ENCODE data around the gene SFXN3.

SFXN3 gene

DNA sequence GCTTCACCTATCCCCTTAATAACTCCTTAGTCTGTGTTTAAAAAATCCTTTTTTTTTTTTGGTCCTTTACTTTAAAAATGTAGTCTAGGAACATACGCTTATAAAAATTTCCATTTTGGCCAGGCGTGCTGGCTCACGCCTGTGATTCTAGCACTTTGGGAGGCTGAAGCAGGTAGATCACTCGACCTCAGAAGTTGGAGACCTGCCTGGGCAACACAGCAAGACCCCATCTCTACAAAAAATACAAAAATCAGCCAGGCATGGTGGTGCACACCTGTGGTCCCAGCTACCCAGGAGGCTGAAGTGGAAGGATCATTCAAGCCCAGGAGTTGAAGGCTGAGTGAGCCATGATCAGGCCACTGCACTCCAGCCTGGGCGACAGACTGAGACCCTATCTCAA is 45.6 kb downstream of the SFXN3 start:
- Histone ChIP-seq H2BK15ac (ENCODE audit: low read length) (no peak overlapping the region), H3K27ac (replicated peaks; ENCODE audit: low read length) (no peak overlapping the region), H2BK5ac (ENCODE audit: low read length) (no peak overlapping the region), H3K23ac (ENCODE audit: low read depth, low read length, poor library complexity) (no peak overlapping the region), H3K27me3 (ENCODE audit: control insufficient read depth in 3 of 3, insufficient read depth in 3 of 3, low read depth in 1 of 3, low read length in 3 of 3) (peaks cover 0 to 80% (median 50%) of the 10 kb centered on the region in 3 experiments), H3K4me2 (ENCODE audit: insufficient read depth, low read length, poor library complexity, severe bottlenecking) (no peak overlapping the region), H4K8ac (ENCODE audit: low read depth, low read length) (no peak overlapping the region), H3K4ac (ENCODE audit: low read length) (no peak overlapping the region), H3K9ac (ENCODE audit: low read depth, low read length, poor library complexity) (no peak overlapping the region), H4K91ac (ENCODE audit: low read depth, low read length, poor library complexity) (no peak overlapping the region), H3K4me1 (ENCODE audit: control insufficient read depth in 2 of 2, insufficient read depth in 1 of 2, low read depth in 1 of 2, low read length in 2 of 2) (peaks cover 0 to 6% of the 10 kb centered on the region in 2 donors), H3K18ac (ENCODE audit: low read length) (no peak overlapping the region), H2AFZ (ENCODE audit: low read length) (no peak overlapping the region), H3K79me1 (ENCODE audit: low read depth, low read length) (no peaks in the 10 kb centered on the region), H3K4me3 (ENCODE audit: low read length in 2 of 2) (no peak overlapping the region), H2AK5ac (ENCODE audit: low read depth, low read length) (no peak overlapping the region), H2BK120ac (ENCODE audit: low read depth, low read length) (no peak overlapping the region), H3K36me3 (replicated peaks in 1 of 2; ENCODE audit: control insufficient read depth in 2 of 2, insufficient read depth in 2 of 2, low read length in 2 of 2) (no peaks in the 10 kb centered on the region), H2BK12ac (ENCODE audit: low read length) (no peak overlapping the region), H3K14ac (ENCODE audit: low read length) (no peak overlapping the region), H3K9me3 (replicated peaks in 1 of 2; ENCODE audit: control insufficient read depth in 2 of 2, insufficient read depth in 1 of 2, low read depth in 1 of 2, low read length in 2 of 2) (peaks cover 0 to 3% of the 10 kb centered on the region in 2 donors)
- WGBS, 2 donors (ENCODE audit: extremely low coverage in 2 of 2, insufficient read length in 2 of 2, insufficient replicate concordance in 1 of 2) = no CpG with 5 or more reads among the region's 5 CpGs
- no peak for DNase-seq (ENCODE audit: low spot score)

DNA sequence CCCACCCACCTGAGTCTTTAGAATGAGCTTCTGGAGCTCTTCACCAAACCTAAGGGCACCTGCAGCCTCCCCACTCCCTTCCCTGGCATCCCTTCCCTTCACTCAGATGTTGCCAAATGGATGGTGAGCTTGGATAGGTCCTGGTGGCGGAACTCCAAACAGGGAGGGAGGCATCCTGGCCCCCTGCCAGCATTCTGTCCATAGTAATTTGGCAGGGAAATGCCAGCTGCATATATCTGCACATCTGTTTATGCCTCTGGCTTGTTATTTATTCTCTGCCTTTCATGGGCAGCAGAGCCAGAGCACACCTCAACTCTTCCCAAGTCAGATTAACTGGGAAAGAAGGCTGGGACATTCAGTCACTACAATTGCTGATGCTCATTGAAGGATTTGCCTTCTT is 48.8 kb downstream of the SFXN3 start:
- no peak overlapping the region for H3K23ac ChIP-seq (ENCODE audit: low read depth, low read length, poor library complexity)
- no peak overlapping the region for H2BK5ac ChIP-seq (ENCODE audit: low read length)
- H3K36me3 ChIP-seq (replicated peaks in 1 of 2; ENCODE audit: control insufficient read depth in 2 of 2, insufficient read depth in 2 of 2, low read length in 2 of 2) = no peaks in the 10 kb centered on the region
- H3K4me1 ChIP-seq (ENCODE audit: control insufficient read depth in 2 of 2, insufficient read depth in 1 of 2, low read depth in 1 of 2, low read length in 2 of 2) = no peaks in the 10 kb centered on the region
- no peaks in the 10 kb centered on the region for H3K9me3 ChIP-seq (replicated peaks in 1 of 2; ENCODE audit: control insufficient read depth in 2 of 2, insufficient read depth in 1 of 2, low read depth in 1 of 2, low read length in 2 of 2)
- H2BK12ac ChIP-seq (ENCODE audit: low read length) = no peak overlapping the region
- no peak overlapping the region for H2BK15ac ChIP-seq (ENCODE audit: low read length)
- H3K4me3 ChIP-seq (ENCODE audit: low read length in 2 of 2) = no peak overlapping the region
- no peaks in the 10 kb centered on the region for H3K79me1 ChIP-seq (ENCODE audit: low read depth, low read length)
- H3K27ac ChIP-seq (replicated peaks; ENCODE audit: low read length) = no peak overlapping the region
- H3K4me2 ChIP-seq (ENCODE audit: insufficient read depth, low read length, poor library complexity, severe bottlenecking) = no peak overlapping the region
- H4K91ac ChIP-seq (ENCODE audit: low read depth, low read length, poor library complexity) = no peak overlapping the region
- H2BK120ac ChIP-seq (ENCODE audit: low read depth, low read length) = no peak overlapping the region
- no peak for DNase-seq (ENCODE audit: low spot score)
- H3K9ac ChIP-seq (ENCODE audit: low read depth, low read length, poor library complexity) = no peak overlapping the region
- no peak overlapping the region for H3K18ac ChIP-seq (ENCODE audit: low read length)
- no peak overlapping the region for H2AFZ ChIP-seq (ENCODE audit: low read length)
- WGBS, 2 donors (ENCODE audit: extremely low coverage in 2 of 2, insufficient read length in 2 of 2, insufficient replicate concordance in 1 of 2) = no CpG with 5 or more reads among the region's 1 CpG
- H3K14ac ChIP-seq (ENCODE audit: low read length) = no peak overlapping the region
- peaks cover 0 to 74% (median 27%) of the 10 kb centered on the region in 3 experiments for H3K27me3 ChIP-seq (ENCODE audit: control insufficient read depth in 3 of 3, insufficient read depth in 3 of 3, low read depth in 1 of 3, low read length in 3 of 3)
- H4K8ac ChIP-seq (ENCODE audit: low read depth, low read length) = no peak overlapping the region
- H3K4ac ChIP-seq (ENCODE audit: low read length) = no peak overlapping the region
- H2AK5ac ChIP-seq (ENCODE audit: low read depth, low read length) = no peak overlapping the region

DNA sequence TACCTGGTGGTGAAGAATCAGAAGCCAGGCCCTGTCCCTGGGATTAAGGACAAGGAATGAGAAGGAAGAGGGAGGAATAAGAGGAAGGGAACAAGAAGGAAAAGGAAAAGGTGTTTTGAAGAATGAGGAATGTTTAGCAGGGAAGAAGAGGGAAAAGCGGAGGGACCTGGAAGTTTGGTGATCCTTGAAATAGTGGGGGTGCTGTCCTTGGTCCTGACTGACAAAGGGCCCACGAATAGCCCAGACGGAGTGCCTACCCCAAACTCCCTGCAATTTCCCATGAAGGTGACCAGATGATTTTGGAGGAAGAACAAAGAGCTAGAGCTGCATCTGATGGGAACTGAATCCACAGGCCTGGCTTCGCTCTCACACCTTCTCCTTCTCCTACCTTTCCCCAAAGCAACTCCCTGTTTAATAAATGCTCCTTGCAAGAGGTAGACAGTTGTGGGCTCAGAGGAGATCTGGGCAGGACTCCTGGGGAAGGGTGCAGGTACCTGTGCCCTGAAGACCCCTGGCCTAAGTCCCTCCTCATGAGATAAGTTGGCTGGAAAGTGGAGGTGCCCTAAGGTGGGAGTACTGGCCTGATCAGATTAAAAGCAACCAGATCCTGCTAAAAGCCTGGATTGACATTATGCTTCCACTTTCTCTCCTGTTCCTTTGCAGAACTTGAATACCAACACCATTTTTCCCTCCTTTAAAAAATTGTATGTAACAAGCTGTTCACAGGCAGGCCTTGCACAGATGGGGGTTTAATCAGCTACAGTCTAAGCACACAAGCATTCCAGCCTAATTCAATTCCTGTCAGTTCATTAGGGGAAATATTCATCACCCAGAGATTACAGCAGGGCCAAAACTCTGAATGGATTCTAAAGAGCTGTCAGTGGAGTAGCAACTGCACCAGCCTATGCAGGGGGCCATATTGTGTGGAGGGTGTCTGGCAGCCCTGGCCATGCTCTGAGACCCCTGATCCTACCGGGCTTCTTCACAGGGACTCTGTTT is 50.2 kb downstream of the SFXN3 start:
- Histone ChIP-seq H2AFZ (ENCODE audit: low read length) (no peak overlapping the region), H3K18ac (ENCODE audit: low read length) (no peak overlapping the region), H3K4ac (ENCODE audit: low read length) (no peak overlapping the region), H3K27me3 (ENCODE audit: control insufficient read depth in 3 of 3, insufficient read depth in 3 of 3, low read depth in 1 of 3, low read length in 3 of 3) (peaks cover 0 to 76% (median 16%) of the 10 kb centered on the region in 3 experiments), H3K4me1 (ENCODE audit: control insufficient read depth in 2 of 2, insufficient read depth in 1 of 2, low read depth in 1 of 2, low read length in 2 of 2) (no peaks in the 10 kb centered on the region), H3K9ac (ENCODE audit: low read depth, low read length, poor library complexity) (no peak overlapping the region), H3K36me3 (replicated peaks in 1 of 2; ENCODE audit: control insufficient read depth in 2 of 2, insufficient read depth in 2 of 2, low read length in 2 of 2) (no peaks in the 10 kb centered on the region), H3K27ac (replicated peaks; ENCODE audit: low read length) (no peak overlapping the region), H2AK5ac (ENCODE audit: low read depth, low read length) (no peak overlapping the region), H3K23ac (ENCODE audit: low read depth, low read length, poor library complexity) (no peak overlapping the region), H3K79me1 (ENCODE audit: low read depth, low read length) (no peaks in the 10 kb centered on the region), H3K4me2 (ENCODE audit: insufficient read depth, low read length, poor library complexity, severe bottlenecking) (no peak overlapping the region), H2BK12ac (ENCODE audit: low read length) (no peak overlapping the region), H3K9me3 (replicated peaks in 1 of 2; ENCODE audit: control insufficient read depth in 2 of 2, insufficient read depth in 1 of 2, low read depth in 1 of 2, low read length in 2 of 2) (no peaks in the 10 kb centered on the region), H3K4me3 (ENCODE audit: low read length in 2 of 2) (no peak overlapping the region), H3K14ac (ENCODE audit: low read length) (no peak overlapping the region), H2BK5ac (ENCODE audit: low read length) (no peak overlapping the region), H2BK120ac (ENCODE audit: low read depth, low read length) (no peak overlapping the region), H4K91ac (ENCODE audit: low read depth, low read length, poor library complexity) (no peak overlapping the region), H2BK15ac (ENCODE audit: low read length) (no peak overlapping the region), H4K8ac (ENCODE audit: low read depth, low read length) (no peak overlapping the region)
- 100% methylated on average over 1 of the region's 5 CpGs; no CpG with 5 or more reads in 1 of the 2 donors for WGBS, 2 donors (ENCODE audit: extremely low coverage in 2 of 2, insufficient read length in 2 of 2, insufficient replicate concordance in 1 of 2)
- DNase-seq (ENCODE audit: low spot score) = peak; percentile 49

DNA sequence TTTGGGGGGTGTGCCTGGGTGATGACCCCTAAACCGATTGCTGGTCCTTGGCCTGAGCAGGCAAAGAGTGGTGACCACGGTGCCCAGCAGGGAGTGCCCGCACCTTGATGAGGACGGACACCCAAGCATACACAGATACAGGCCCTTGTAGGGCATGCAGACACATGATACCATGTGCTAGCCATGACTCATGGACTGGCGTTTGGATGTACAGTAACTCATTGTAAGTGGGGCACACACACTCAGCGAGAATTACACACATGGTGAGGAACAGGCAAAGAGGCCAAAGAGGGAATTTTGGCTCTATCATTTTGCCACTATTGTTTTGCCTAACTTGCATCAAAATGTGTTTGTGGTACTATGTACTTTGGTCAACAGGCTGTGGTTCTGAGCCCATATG is 54.8 kb downstream of the SFXN3 start:
- no peak for DNase-seq (ENCODE audit: low spot score)
- H2BK120ac ChIP-seq (ENCODE audit: low read depth, low read length) = no peak overlapping the region
- no peak overlapping the region for H3K4me2 ChIP-seq (ENCODE audit: insufficient read depth, low read length, poor library complexity, severe bottlenecking)
- H3K27me3 ChIP-seq (ENCODE audit: control insufficient read depth in 3 of 3, insufficient read depth in 3 of 3, low read depth in 1 of 3, low read length in 3 of 3) = peaks cover 0 to 90% (median 16%) of the 10 kb centered on the region in 3 experiments
- no peak overlapping the region for H3K18ac ChIP-seq (ENCODE audit: low read length)
- H2BK5ac ChIP-seq (ENCODE audit: low read length) = no peak overlapping the region
- WGBS, 2 donors (ENCODE audit: extremely low coverage in 2 of 2, insufficient read length in 2 of 2, insufficient replicate concordance in 1 of 2) = no CpG with 5 or more reads among the region's 6 CpGs
- no peak overlapping the region for H3K9ac ChIP-seq (ENCODE audit: low read depth, low read length, poor library complexity)
- no peaks in the 10 kb centered on the region for H3K4me1 ChIP-seq (ENCODE audit: control insufficient read depth in 2 of 2, insufficient read depth in 1 of 2, low read depth in 1 of 2, low read length in 2 of 2)
- no peak overlapping the region for H2AFZ ChIP-seq (ENCODE audit: low read length)
- H3K23ac ChIP-seq (ENCODE audit: low read depth, low read length, poor library complexity) = no peak overlapping the region
- H2AK5ac ChIP-seq (ENCODE audit: low read depth, low read length) = no peak overlapping the region
- H3K9me3 ChIP-seq (replicated peaks in 1 of 2; ENCODE audit: control insufficient read depth in 2 of 2, insufficient read depth in 1 of 2, low read depth in 1 of 2, low read length in 2 of 2) = no peaks in the 10 kb centered on the region
- H3K4ac ChIP-seq (ENCODE audit: low read length) = no peak overlapping the region
- H3K27ac ChIP-seq (replicated peaks; ENCODE audit: low read length) = no peak overlapping the region
- no peak overlapping the region for H2BK15ac ChIP-seq (ENCODE audit: low read length)
- H3K79me1 ChIP-seq (ENCODE audit: low read depth, low read length) = no peaks in the 10 kb centered on the region
- no peak overlapping the region for H4K91ac ChIP-seq (ENCODE audit: low read depth, low read length, poor library complexity)
- H2BK12ac ChIP-seq (ENCODE audit: low read length) = no peak overlapping the region
- no peak overlapping the region for H4K8ac ChIP-seq (ENCODE audit: low read depth, low read length)
- H3K36me3 ChIP-seq (replicated peaks in 1 of 2; ENCODE audit: control insufficient read depth in 2 of 2, insufficient read depth in 2 of 2, low read length in 2 of 2) = no peaks in the 10 kb centered on the region
- H3K14ac ChIP-seq (ENCODE audit: low read length) = no peak overlapping the region
- H3K4me3 ChIP-seq (ENCODE audit: low read length in 2 of 2) = no peak overlapping the region

Measured in neuronal stem cell (in vitro differentiated cells).